ENCODE results near the gene OR13C8. TPM values are rescaled to one million over a fixed set of nuclear protein-coding genes. Genes with fewer than 3 reads are reported as not detected.

OR13C8 gene
- total and polyA plus RNA-seq, 2 experiments from 2014 or later, result not detected

DNA sequence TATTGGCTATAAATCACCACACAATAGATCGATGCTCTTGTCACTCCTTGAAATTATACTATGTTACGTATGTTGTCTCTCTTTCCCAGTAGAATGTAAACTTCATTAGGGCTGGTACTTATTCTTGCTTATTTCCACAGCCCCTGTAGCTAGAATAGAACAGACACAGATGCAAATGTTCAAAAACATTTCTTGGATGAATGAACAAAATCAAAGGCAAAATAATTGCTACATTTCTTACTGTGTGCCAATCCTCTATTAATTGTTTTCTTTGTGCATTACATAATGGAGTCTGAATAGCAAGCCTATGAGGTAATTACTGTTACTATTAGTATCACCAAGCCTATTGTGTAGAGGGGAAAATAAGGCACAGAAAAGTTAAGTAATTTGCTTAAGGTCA lies 37.2 kb downstream of the OR13C8 start (continued):
- TF ChIP-seq, protein P1, sequence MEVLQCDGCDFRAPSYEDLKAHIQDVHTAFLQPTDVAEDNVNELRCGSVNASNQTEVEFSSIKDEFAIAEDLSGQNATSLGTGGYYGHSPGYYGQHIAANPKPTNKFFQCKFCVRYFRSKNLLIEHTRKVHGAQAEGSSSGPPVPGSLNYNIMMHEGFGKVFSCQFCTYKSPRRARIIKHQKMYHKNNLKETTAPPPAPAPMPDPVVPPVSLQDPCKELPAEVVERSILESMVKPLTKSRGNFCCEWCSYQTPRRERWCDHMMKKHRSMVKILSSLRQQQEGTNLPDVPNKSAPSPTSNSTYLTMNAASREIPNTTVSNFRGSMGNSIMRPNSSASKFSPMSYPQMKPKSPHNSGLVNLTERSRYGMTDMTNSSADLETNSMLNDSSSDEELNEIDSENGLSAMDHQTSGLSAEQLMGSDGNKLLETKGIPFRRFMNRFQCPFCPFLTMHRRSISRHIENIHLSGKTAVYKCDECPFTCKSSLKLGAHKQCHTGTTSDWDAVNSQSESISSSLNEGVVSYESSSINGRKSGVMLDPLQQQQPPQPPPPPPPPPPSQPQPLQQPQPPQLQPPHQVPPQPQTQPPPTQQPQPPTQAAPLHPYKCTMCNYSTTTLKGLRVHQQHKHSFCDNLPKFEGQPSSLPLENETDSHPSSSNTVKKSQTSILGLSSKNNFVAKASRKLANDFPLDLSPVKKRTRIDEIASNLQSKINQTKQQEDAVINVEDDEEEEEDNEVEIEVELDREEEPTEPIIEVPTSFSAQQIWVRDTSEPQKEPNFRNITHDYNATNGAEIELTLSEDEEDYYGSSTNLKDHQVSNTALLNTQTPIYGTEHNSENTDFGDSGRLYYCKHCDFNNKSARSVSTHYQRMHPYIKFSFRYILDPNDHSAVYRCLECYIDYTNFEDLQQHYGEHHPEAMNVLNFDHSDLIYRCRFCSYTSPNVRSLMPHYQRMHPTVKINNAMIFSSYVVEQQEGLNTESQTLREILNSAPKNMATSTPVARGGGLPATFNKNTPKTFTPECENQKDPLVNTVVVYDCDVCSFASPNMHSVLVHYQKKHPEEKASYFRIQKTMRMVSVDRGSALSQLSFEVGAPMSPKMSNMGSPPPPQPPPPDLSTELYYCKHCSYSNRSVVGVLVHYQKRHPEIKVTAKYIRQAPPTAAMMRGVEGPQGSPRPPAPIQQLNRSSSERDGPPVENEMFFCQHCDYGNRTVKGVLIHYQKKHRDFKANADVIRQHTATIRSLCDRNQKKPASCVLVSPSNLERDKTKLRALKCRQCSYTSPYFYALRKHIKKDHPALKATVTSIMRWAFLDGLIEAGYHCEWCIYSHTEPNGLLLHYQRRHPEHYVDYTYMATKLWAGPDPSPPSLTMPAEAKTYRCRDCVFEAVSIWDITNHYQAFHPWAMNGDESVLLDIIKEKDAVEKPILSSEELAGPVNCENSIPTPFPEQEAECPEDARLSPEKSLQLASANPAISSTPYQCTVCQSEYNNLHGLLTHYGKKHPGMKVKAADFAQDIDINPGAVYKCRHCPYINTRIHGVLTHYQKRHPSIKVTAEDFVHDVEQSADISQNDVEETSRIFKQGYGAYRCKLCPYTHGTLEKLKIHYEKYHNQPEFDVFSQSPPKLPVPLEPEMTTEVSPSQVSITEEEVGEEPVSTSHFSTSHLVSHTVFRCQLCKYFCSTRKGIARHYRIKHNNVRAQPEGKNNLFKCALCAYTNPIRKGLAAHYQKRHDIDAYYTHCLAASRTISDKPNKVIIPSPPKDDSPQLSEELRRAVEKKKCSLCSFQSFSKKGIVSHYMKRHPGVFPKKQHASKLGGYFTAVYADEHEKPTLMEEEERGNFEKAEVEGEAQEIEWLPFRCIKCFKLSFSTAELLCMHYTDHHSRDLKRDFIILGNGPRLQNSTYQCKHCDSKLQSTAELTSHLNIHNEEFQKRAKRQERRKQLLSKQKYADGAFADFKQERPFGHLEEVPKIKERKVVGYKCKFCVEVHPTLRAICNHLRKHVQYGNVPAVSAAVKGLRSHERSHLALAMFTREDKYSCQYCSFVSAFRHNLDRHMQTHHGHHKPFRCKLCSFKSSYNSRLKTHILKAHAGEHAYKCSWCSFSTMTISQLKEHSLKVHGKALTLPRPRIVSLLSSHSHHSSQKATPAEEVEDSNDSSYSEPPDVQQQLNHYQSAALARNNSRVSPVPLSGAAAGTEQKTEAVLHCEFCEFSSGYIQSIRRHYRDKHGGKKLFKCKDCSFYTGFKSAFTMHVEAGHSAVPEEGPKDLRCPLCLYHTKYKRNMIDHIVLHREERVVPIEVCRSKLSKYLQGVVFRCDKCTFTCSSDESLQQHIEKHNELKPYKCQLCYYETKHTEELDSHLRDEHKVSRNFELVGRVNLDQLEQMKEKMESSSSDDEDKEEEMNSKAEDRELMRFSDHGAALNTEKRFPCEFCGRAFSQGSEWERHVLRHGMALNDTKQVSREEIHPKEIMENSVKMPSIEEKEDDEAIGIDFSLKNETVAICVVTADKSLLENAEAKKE (CRISPR knock-in tag; IDR thresholded peaks at IDR 0.05), result no peak

DNA sequence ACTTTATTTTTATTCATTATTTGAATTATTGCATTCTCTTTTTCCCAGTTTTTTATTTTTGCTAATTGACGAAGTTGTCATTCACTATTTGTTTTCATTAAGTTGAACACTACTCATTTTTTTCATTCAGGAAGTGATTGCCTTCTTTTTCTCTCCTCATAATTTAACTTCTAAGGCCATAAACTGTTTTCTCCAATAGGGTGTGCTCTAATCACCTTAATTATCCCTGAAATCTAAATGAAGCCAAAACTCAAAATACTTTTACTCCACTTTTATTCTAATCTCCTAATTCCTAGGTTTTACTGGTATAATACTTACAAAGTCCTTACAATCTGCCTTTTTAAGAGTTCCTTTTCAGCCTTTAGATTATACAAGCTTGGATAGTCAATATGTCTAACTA lies 39.4 kb downstream of the OR13C8 start:
- ATAC-seq (no peak), DNase-seq (ENCODE audit: low spot score) (peak; percentile 21)
- no peak for TF ChIP-seq CREB1 (CRISPR knock-in tag; IDR thresholded peaks at IDR 0.05; ENCODE audit: low read depth)
- TF ChIP-seq STAT1 (IDR thresholded peaks at IDR 0.05; ENCODE audit: unreplicated experiment), result no peak
- TF ChIP-seq, protein P2, sequence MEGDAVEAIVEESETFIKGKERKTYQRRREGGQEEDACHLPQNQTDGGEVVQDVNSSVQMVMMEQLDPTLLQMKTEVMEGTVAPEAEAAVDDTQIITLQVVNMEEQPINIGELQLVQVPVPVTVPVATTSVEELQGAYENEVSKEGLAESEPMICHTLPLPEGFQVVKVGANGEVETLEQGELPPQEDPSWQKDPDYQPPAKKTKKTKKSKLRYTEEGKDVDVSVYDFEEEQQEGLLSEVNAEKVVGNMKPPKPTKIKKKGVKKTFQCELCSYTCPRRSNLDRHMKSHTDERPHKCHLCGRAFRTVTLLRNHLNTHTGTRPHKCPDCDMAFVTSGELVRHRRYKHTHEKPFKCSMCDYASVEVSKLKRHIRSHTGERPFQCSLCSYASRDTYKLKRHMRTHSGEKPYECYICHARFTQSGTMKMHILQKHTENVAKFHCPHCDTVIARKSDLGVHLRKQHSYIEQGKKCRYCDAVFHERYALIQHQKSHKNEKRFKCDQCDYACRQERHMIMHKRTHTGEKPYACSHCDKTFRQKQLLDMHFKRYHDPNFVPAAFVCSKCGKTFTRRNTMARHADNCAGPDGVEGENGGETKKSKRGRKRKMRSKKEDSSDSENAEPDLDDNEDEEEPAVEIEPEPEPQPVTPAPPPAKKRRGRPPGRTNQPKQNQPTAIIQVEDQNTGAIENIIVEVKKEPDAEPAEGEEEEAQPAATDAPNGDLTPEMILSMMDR (conservative IDR thresholded peaks at IDR 0.05; ENCODE audit: low read depth in 2 of 2), result peak in 1 of 2 experiments; percentile 63; a peak in 3 of 4 replicates
- TF ChIP-seq, protein P3, sequence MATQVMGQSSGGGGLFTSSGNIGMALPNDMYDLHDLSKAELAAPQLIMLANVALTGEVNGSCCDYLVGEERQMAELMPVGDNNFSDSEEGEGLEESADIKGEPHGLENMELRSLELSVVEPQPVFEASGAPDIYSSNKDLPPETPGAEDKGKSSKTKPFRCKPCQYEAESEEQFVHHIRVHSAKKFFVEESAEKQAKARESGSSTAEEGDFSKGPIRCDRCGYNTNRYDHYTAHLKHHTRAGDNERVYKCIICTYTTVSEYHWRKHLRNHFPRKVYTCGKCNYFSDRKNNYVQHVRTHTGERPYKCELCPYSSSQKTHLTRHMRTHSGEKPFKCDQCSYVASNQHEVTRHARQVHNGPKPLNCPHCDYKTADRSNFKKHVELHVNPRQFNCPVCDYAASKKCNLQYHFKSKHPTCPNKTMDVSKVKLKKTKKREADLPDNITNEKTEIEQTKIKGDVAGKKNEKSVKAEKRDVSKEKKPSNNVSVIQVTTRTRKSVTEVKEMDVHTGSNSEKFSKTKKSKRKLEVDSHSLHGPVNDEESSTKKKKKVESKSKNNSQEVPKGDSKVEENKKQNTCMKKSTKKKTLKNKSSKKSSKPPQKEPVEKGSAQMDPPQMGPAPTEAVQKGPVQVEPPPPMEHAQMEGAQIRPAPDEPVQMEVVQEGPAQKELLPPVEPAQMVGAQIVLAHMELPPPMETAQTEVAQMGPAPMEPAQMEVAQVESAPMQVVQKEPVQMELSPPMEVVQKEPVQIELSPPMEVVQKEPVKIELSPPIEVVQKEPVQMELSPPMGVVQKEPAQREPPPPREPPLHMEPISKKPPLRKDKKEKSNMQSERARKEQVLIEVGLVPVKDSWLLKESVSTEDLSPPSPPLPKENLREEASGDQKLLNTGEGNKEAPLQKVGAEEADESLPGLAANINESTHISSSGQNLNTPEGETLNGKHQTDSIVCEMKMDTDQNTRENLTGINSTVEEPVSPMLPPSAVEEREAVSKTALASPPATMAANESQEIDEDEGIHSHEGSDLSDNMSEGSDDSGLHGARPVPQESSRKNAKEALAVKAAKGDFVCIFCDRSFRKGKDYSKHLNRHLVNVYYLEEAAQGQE (IDR thresholded peaks at IDR 0.05; ENCODE audit: unreplicated experiment), result no peak
- no peaks in the 10 kb centered on the region for H3F3A ChIP-seq (replicated peaks; ENCODE audit: low read depth)
- Mint-ChIP-seq H3K9me3 (no peaks in the 10 kb centered on the region), H3K36me3 (ENCODE audit: low read depth) (no peaks in the 10 kb centered on the region), H3K4me3 (no peak overlapping the region), H3K27me3 (ENCODE audit: insufficient read depth, low read depth, poor library complexity) (no peaks in the 10 kb centered on the region), H3K27ac (no peak overlapping the region), H3K4me1 (no peaks in the 10 kb centered on the region)
- no peaks in the 10 kb centered on the region for H3K36me3 ChIP-seq (ENCODE audit: insufficient read depth)
- H3K79me2 ChIP-seq (replicated peaks; ENCODE audit: insufficient read depth), result no peaks in the 10 kb centered on the region
- H2AFZ ChIP-seq, result no peak overlapping the region
- H3K4me1 ChIP-seq (ENCODE audit: insufficient read depth), result no peaks in the 10 kb centered on the region
- H4K20me1 ChIP-seq (replicated peaks; ENCODE audit: insufficient read depth), result no peaks in the 10 kb centered on the region
- H3K27ac ChIP-seq (ENCODE audit: low read depth), result no peak overlapping the region
- H3K4me3 ChIP-seq, result no peak overlapping the region
- H3K4me2 ChIP-seq, result no peak overlapping the region
- H3K27me3 ChIP-seq (ENCODE audit: insufficient read depth), result no peaks in the 10 kb centered on the region
- no peaks in the 10 kb centered on the region for H3K9me2 ChIP-seq (ENCODE audit: insufficient read depth)
